Liver (tissue), 9 donors: ENCODE data around the gene KRT80. TPM values are rescaled to one million over a fixed set of nuclear protein-coding genes. Genes with fewer than 3 reads are reported as not detected.

Source experiments
- DNase-seq: peaks from one replicate; pipeline ENCODE4 v3.0.0-alpha.2; 2017; ENCODE audit warnings: low spot score
- H3K27ac ChIP-seq, 2 donors: one replicate each; pipeline ENCODE4 v1.7.0; 2013; ENCODE audit warnings: inconsistent platforms in 2 of 2, low read length in 2 of 2, control low read depth in 1 of 2, low read depth in 1 of 2, mild to moderate bottlenecking in 1 of 2
- H3K27me3 ChIP-seq, 4 donors: one replicate each; pipeline versions ENCODE4 v1.6.1 to v1.7.0; 2013; ENCODE audit warnings: low read length in 3 of 4, inconsistent platforms in 1 of 4, mild to moderate bottlenecking in 1 of 4, moderate library complexity in 1 of 4; ENCODE audit not compliant: control insufficient read depth in 4 of 4, insufficient read depth in 4 of 4
- H3K36me3 ChIP-seq, 4 donors: one replicate each; pipeline versions ENCODE4 v1.6.1 to v1.7.0; 2013; ENCODE audit warnings: low read length in 3 of 4, mild to moderate bottlenecking in 3 of 4, low read depth in 1 of 4, moderate library complexity in 1 of 4; ENCODE audit not compliant: control insufficient read depth in 4 of 4, insufficient read depth in 3 of 4
- H3K4me1 ChIP-seq, 4 donors: one replicate each; pipeline versions ENCODE4 v1.6.1 to v1.7.0; 2013; ENCODE audit warnings: low read length in 3 of 4, mild to moderate bottlenecking in 3 of 4, moderate library complexity in 1 of 4; ENCODE audit not compliant: control insufficient read depth in 4 of 4, insufficient read depth in 4 of 4
- H3K4me3 ChIP-seq, 3 donors: one replicate each; pipeline versions ENCODE4 v1.6.1 to v1.7.0; 2013; ENCODE audit warnings: low read length in 3 of 3, control low read depth in 1 of 3, low read depth in 1 of 3, mild to moderate bottlenecking in 1 of 3
- H3K9ac ChIP-seq, 2 donors: one replicate each; pipeline ENCODE4 v1.7.0; 2013; ENCODE audit warnings: low read length in 2 of 2, mild to moderate bottlenecking in 2 of 2, moderate library complexity in 2 of 2, control low read depth in 1 of 2, low read depth in 1 of 2
- H3K9me3 ChIP-seq, 4 donors: one replicate each; pipeline versions ENCODE4 v1.6.1 to v1.7.0; 2013; ENCODE audit warnings: low read length in 3 of 4; ENCODE audit not compliant: control insufficient read depth in 4 of 4
- ATF3 ChIP-seq: IDR thresholded peaks from 2 replicates; pipeline ENCODE4 v1.6.1; 2016; ENCODE audit warnings: antibody characterized with exemption
- CTCF ChIP-seq: fragments of 150-350 bp; IDR thresholded peaks from 2 replicates; pipeline ENCODE4 v1.5.1; 2017; ENCODE audit warnings: improper control_type of control experiment, low read depth, low read length; ENCODE audit not compliant: missing input control
- EGR1 ChIP-seq, 2 donors: IDR thresholded peaks; 2 replicates each; pipeline ENCODE4 v1.6.1; 2016 to 2018; ENCODE audit warnings: antibody characterized with exemption in 2 of 2, low read depth in 2 of 2
- FOXA1 ChIP-seq: IDR thresholded peaks from 2 replicates; pipeline ENCODE4 v1.6.1; 2016; ENCODE audit warnings: antibody characterized with exemption
- FOXA2 ChIP-seq: IDR thresholded peaks from 2 replicates; pipeline ENCODE4 v1.6.1; 2016; ENCODE audit warnings: antibody characterized with exemption
- GABPA ChIP-seq, 2 donors: IDR thresholded peaks in 1 of 2; conservative IDR thresholded peaks in 1 of 2; 2 replicates each; pipeline ENCODE4 v1.6.1; 2016; ENCODE audit warnings: antibody characterized with exemption in 2 of 2, mild to moderate bottlenecking in 1 of 2, moderate library complexity in 1 of 2
- HNF4A ChIP-seq, 2 donors: conservative IDR thresholded peaks; 2 replicates each; pipeline ENCODE4 v1.6.1; 2016; ENCODE audit warnings: antibody characterized with exemption in 2 of 2, mild to moderate bottlenecking in 2 of 2
- HNF4G ChIP-seq: IDR thresholded peaks from 2 replicates; pipeline ENCODE4 v1.6.1; 2016; ENCODE audit warnings: antibody characterized with exemption
- JUND ChIP-seq, 2 donors: IDR thresholded peaks; 2 replicates each; pipeline ENCODE4 v1.6.1; 2016; ENCODE audit warnings: antibody characterized with exemption in 2 of 2
- MAX ChIP-seq: IDR thresholded peaks from 2 replicates; pipeline ENCODE4 v1.6.1; 2016; ENCODE audit warnings: antibody characterized with exemption
- RXRA ChIP-seq, 2 donors: IDR thresholded peaks; 2 replicates each; pipeline ENCODE4 v1.6.1; 2017 to 2018; ENCODE audit warnings: antibody characterized with exemption in 2 of 2, mild to moderate bottlenecking in 1 of 2
- SP1 ChIP-seq: IDR thresholded peaks from 2 replicates; pipeline ENCODE4 v1.6.1; 2018; ENCODE audit warnings: antibody characterized with exemption, mild to moderate bottlenecking
- YY1 ChIP-seq: IDR thresholded peaks from 2 replicates; pipeline ENCODE4 v1.6.1; 2016; ENCODE audit warnings: antibody characterized with exemption, mild to moderate bottlenecking
- WGBS: extraction: QIAGEN DNeasy Blood & Tissue Kit; methylation state at CpG from one replicate; pipeline ENCODE4 v1.1.7; 2013; 5-methylcytosine and 5-hydroxymethylcytosine counted together
- polyA plus RNA-seq, 2 donors: library from polyadenylated mRNA; stranded (reverse) in 1 of 2; unstranded in 1 of 2; fragments of 200-250 nt in 1 of 2; fragments of >200 nt in 1 of 2; fragmentation: Nextera tagmentation in 1 of 2; extraction: Ambion mirVana in 1 of 2; gene quantifications; one replicate each; pipeline versions ENCODE4 v1.2.1 to v1.2.3, GENCODE V29; 2013 to 2015
- total RNA-seq, 2 donors: library from RNA; depleted of rRNA; stranded (reverse); fragments of >200 nt; gene quantifications; one replicate each; pipeline ENCODE4 v1.2.3, GENCODE V29; 2014
- TF ChIP-seq, protein P1 (sequence below): IDR thresholded peaks from 2 replicates; pipeline ENCODE4 v1.6.1; 2016; ENCODE audit warnings: antibody characterized with exemption, mild to moderate bottlenecking
- donor health status: healthy.
- donor health status: healthy.
- donor health status: healthy.
- donor health status: healthy.
- donor health status: healthy.

Gene KRT80
- total and polyA plus RNA-seq, 4 donors, result 0.04 to 0.12 (median 0.07) TPM

- H3K4me3 ChIP-seq, result no peak overlapping the region
- WGBS, result 61% methylated on average over 4 of the region's 4 CpGs
These were observed 34.6 kb upstream of the KRT80 start for GRCh38 chr12:52226446-52226845.

DNA sequence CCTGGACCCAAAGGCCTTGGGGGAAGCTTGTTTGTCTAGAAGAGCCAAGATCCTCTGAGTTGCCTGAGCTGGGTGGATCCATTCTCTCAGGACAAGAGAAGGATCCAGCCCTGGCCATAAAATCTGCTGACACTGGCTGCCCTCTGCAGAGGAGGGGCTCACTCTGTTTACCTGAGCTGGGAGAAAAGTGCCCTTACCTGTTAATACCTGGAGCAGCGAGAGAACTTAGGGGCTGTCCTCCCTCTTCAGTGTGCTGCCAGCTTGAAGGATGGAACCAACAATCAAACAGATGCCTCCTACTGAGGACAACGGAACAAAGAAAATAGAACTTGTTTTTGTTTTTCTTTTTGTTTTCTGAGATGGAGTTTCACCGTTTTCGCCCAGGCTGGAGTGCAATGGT lies 33.9 kb upstream of the KRT80 start:
- H3K27ac ChIP-seq, result no peak overlapping the region
- no peaks in the 10 kb centered on the region for H3K4me1 ChIP-seq
- TF ChIP-seq SP1 (no peak), CTCF (no peak), RXRA (IDR thresholded peaks at IDR 0.05) (no peak), HNF4A (conservative IDR thresholded peaks at IDR 0.05) (no peak), ATF3 (no peak), FOXA1 (no peak), JUND (IDR thresholded peaks at IDR 0.05) (no peak), FOXA2 (no peak), GABPA (IDR thresholded peaks at IDR 0.05 in 1 of 2, conservative IDR thresholded peaks at IDR 0.05 in 1 of 2) (no peak), YY1 (no peak), EGR1 (IDR thresholded peaks at IDR 0.05; ENCODE audit: low read depth in 2 of 2) (no peak), MAX (no peak)
- TF ChIP-seq, protein P1, sequence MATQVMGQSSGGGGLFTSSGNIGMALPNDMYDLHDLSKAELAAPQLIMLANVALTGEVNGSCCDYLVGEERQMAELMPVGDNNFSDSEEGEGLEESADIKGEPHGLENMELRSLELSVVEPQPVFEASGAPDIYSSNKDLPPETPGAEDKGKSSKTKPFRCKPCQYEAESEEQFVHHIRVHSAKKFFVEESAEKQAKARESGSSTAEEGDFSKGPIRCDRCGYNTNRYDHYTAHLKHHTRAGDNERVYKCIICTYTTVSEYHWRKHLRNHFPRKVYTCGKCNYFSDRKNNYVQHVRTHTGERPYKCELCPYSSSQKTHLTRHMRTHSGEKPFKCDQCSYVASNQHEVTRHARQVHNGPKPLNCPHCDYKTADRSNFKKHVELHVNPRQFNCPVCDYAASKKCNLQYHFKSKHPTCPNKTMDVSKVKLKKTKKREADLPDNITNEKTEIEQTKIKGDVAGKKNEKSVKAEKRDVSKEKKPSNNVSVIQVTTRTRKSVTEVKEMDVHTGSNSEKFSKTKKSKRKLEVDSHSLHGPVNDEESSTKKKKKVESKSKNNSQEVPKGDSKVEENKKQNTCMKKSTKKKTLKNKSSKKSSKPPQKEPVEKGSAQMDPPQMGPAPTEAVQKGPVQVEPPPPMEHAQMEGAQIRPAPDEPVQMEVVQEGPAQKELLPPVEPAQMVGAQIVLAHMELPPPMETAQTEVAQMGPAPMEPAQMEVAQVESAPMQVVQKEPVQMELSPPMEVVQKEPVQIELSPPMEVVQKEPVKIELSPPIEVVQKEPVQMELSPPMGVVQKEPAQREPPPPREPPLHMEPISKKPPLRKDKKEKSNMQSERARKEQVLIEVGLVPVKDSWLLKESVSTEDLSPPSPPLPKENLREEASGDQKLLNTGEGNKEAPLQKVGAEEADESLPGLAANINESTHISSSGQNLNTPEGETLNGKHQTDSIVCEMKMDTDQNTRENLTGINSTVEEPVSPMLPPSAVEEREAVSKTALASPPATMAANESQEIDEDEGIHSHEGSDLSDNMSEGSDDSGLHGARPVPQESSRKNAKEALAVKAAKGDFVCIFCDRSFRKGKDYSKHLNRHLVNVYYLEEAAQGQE, result no peak
- no peak overlapping the region for H3K4me3 ChIP-seq
- H3K27me3 ChIP-seq, result peaks cover 0 to 19% (median 3%) of the 10 kb centered on the region in 4 donors
- WGBS, result 68% methylated on average over 4 of the region's 4 CpGs
- DNase-seq, result no peak
- no peaks in the 10 kb centered on the region for H3K9me3 ChIP-seq
- H3K36me3 ChIP-seq, result no peaks in the 10 kb centered on the region
- H3K9ac ChIP-seq, result no peak overlapping the region

More at GRCh38 chr12:52226446-52226845, 34.6 kb upstream of the KRT80 start:
- Histone ChIP-seq H3K4me1 (no peaks in the 10 kb centered on the region), H3K27ac (no peak overlapping the region), H3K9ac (no peak overlapping the region), H3K36me3 (no peaks in the 10 kb centered on the region), H3K27me3 (peaks cover 0 to 19% (median 3%) of the 10 kb centered on the region in 4 donors), H3K9me3 (no peaks in the 10 kb centered on the region)
- TF ChIP-seq, protein P1, result no peak
- TF ChIP-seq HNF4G (no peak), JUND (IDR thresholded peaks at IDR 0.05) (no peak), SP1 (no peak), RXRA (IDR thresholded peaks at IDR 0.05) (no peak), HNF4A (conservative IDR thresholded peaks at IDR 0.05) (no peak), MAX (no peak), FOXA1 (no peak)
- no peak for DNase-seq
